ENCODE measurements around the gene WDR31.
"Not testable (repeated sequence)": the region's sequence is repeated elsewhere in the genome, so short reads cannot be mapped to it uniquely, and the experiment has no call there.

The WDR31 gene

DNA sequence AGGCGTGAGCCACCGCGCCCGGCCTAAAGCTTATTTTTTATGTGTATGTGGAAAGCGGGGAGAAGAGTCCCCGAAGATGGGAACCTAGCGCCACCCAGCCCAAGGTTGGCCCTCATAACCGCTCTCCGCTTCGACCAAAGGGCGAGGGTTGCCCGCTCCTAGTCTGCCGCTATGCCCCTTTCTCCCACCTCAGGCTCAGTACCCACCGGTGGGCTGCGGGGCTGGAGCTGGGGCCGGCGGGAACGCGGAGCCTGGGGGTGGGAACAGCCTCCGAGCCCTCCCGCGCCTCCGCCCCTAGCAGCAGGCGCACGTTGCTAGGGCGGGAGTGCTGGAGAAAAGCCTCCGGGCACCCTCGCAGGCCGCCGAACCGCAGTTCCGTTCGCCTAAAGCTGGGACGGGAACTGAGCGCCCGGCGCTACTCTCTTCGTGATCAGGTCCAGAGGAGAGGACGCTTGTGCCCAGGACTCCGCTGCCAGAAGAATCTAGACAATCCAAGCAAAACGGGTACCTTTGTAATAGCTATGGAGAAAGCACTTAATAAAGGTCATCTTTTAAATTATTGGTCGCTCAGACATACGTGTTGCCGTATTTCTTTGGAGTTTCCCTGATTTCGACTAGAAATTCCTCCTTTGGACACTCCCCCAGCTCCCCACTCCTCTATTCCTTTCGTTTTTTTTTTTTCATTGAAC lies at the start of gene WDR31:
TSS of gene WDR31 (minus strand) at position 265 of the 689 bp plus-strand sequence. CDS start 8,253 bp downstream, outside the sequence.
- peak; percentile 50 for DNase-seq (ENCODE audit: low read depth)

DNA sequence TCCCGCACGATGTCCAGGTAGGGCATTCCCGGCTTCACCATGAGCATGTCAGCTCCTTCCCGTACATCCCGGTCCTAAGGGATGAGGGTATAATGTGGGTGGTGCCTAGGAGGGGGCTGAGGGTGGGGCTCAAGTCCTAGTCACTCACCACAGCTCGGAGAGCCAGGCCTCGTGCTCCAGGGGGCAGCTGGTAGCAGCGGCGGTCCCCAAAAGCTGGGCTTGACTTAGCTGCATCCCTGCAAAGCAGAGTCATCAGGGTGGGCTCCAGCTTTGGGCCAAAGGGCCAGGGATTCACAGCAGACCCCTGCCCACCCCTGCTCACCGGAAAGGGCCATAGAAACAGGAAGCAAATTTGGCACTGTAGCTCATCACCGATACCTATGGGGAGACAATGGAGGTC lies 49.4 kb upstream of the WDR31 start:
- DNase-seq (ENCODE audit: low read depth): no peak

DNA sequence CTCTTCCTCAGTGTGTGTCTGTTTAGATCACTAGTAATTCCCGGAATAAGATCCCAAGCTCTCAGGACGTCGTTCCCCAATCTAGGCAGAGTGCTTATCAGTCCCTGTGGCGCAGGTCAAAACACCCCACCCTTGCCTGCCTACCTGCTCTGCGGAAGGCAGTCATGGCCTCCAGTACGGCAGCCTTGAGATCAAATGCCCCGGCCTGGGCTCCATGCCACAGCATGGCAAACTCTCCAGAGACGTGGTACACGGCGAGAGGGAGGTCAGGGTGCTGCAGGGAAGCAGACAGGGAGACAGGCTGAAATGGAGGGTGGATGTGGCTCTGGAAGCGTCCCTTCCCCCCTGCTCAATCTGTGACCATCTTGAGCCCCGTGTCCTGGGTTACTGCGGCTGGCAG lies 48.8 kb upstream of the WDR31 start:
- DNase-seq (ENCODE audit: low read depth): no peak

DNA sequence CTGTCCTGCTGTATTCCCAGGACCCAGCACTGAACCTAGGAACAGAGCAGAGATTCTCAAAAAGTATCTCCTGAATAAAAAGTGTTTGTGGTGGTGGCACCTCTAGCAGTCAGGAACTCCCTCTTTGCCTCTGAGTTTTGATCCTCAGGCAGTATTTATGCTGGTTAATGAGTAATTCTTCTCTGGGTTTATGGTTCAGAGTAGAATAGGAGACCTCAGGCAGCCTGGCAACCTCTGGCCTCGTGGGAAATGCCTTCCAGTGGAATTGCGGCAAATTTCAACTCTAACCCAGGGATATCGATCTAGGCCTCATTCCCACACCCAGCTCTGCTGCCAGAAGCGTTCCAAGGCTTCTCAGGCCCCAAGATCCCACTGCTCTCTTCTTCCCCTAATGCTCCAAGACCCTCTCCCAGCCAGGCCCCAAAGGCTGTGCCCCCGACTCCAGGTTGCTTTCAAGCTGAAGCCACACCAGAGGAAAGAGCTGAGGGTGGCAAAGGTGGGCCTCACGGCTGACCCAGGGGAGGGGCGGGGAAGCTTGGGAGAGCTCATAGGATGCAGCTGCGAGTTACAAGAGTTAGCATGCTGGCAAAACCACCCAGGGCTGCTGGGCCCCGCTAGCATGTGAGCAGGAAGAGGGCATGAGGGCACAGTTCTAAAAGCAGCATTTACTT lies 47.6 kb upstream of the WDR31 start:
- DNase-seq (ENCODE audit: low read depth): no peak

DNA sequence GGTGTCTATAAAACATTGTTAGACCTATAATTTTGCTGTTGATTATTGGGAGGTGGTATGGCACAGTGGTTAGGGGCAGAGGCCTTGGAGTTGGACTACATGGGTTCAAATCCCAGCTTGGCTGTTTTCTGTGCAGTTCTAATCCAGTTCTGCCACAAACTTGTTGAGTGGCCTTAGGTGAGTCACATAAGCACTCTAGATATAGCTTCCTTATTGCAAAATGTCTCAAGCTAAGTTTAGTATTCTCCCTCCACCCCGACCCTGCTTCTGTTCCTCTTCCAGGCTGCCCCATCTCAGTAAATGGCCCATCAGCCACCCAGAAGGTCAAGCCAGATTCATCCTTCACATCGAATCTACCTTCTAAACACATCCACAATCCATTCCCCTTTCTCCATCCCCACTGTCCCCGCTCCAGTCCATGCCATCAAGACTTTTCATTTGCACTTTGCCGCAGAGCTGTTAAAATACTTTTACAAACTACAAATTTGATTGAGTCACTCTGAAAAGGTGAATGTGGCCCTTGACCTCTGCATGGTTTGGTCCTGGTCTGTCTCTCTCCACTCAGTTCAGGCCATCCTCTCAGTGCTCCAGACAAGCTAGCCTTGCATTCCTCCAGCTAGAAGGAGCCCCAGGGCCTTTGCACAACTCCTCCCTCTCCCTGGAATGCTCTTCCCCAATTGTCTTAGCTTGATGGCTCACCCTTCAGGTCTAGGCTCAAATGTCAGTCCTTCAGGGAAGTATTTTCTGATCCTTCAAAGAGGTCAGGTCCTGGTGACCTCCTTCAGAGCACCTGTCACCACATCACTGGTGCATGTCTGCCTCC lies 46.7 kb upstream of the WDR31 start:
- no peak for DNase-seq (ENCODE audit: low read depth)

DNA sequence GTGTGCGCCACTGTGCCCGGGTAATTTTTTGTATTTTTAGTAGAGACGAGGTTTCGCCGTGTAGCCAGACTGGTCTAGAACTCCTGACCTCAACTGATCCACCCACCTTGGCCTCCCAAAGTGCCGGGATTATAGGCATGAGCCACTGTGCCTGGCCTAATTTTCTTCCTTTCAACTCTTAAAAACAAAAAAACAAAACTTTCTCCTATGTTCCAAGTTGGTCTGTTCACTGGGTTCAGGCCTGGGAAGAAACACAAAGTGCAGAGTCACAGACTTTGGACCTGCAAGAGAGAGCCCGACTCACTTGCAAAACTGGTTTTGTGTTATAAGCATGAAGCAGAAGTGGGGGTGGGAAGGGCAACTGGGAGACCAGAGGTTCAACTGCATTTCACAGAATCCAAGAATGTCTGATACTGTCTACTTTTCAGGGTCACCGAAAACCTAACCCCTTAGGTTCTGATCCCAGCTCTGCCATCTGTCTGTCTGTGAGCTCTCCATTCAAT lies 41.9 kb upstream of the WDR31 start:
- DNase-seq (ENCODE audit: low read depth): no peak

DNA sequence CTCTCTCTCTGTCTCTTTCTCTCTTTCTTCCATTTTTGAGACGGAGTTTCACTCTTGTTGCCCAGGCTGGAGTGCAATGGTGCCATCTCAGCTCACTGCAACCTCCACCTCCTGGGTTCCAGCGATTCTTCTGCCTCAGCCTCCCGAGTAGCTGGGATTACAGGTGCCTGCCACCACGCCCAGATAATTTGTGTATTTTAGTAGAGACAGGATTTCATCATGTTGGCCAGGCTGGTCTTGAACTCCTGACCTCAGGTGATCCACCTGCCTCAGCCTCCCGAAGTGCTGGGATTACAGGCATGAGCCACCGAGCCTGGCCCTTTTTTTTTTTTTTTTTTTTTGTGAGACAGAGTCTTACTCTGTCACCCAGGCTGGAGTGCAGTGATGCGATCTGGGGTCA lies 41.4 kb upstream of the WDR31 start:
- DNase-seq (ENCODE audit: low read depth): not testable (repeated sequence)

DNA sequence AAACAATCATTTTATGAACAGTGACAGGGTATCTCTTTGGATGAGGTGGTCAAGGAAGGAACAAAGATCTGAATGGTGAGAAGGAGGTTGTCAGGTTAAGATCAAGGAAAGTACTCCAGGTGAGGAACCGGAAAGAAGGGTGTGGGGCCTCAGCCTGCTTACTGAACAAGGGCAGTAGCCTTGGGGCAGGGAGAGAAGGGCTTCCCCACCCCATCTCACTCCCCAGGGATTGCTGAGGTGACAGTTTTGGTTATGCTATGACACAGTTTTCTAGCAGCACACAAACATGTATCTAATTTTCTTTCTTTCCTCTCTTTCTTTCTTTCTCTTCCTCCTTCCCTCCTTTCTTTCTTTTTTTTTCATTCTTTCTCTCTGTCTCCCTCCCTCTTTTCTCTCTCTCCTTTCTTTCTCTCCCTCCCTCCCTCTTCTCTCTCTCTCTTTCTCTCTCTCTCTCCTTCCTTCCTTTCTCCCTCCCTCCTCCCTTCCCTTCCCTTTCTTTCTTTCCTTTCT lies 40.8 kb upstream of the WDR31 start:
- no peak for DNase-seq (ENCODE audit: low read depth)

DNA sequence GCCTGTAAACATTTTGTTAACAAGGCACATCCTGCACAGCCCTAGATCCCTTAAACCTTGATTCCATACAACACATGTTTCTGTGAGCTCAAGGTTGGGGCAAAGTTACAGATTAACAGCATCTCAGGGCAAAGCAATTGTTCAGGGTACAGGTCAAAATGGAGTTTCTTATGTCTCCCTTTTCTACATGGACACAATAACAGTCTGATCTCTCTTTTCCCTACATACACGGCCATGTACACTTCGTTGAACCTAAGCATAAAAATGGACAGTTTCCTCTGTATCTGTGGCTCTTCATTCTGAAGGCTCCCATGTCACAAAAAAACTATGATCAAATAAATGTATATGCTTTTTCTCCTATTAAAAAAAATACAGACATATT lies 39.7 kb upstream of the WDR31 start:
- not testable (repeated sequence) for DNase-seq (ENCODE audit: low read depth)

DNA sequence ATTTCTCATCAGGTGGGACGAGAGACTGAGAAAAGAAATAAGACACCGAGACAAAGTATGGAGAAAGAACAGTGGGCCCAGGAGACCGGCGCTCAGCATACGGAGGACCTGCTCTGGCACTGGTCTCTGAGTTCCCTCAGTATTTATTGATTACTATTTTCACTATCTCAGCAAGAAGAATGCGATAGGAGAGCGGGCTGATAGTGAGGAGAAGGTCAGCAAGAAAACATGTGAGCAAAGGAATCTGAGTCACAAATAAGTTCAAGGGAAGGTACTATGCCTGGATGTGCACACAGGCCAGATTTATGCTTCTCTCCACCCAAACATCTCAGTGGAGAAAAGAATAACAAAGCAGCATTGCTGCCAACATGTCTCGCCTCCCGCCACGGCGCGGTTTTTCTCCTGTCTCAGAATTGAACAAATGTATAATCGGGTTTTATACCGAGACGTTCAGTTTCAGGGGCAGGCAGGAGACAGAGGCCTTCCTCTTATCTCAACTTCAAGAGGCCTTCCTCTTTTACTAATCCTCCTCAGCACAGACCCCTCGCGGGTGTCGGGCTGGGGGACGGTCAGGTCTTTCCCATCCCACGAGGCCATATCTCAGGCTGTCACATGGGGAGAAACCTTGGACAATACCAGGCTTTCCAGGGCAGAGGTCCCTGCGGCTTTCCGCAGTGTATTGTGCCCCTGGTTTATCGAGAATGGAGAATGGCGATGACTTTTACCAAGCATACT lies 39.2 kb upstream of the WDR31 start:
- not testable (repeated sequence) for DNase-seq (ENCODE audit: low read depth)

DNA sequence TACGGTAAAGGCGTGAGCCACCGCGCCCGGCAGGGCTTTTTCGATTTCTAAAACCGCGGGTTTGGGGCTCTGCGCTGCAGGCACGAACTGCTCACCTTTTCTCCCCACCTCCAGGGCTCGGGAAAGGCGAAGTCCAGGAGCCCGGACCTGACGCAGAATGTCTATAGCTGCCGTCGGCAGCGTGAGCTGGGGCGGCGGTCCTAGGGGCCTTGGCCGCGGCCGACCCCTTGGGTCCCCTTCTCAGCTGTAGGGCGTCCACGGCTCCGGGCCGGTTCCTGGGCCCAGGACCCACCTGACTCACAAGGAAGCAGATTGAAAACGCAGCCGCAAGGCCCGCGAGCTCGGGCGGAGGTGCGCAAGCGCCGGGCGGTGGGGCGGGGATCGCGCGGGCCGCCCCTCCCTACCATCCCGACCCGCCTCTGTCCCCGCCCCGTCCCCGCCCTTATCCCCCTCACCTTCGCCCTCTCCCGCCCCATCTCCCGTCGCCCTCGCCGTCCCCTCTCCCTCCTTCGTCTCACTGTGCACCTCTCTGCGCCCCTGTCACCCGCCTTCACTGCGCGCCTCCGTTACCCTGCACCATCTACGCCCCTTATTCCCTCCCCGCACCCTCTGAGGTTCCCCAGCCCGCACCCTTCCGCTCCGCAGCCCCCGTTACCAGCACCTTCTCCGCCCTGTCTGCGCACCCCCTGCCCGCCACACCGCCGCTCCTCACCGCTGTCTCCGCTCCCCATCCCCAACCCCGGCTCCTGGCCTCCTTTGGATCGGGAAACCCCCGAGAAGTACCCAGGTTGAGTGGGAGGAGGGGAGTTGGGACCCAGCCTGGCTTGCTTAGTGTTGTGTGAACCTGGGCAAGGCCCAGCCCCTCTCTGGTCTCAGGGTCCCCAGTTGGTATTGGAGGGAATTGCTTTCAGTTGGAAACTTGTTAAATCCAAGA lies 36.8 kb upstream of the WDR31 start, which contains the start of gene HDHD3:
TSS of gene HDHD3 (minus strand) at position 353 of the 934 bp plus-strand sequence. CDS start 2,632 bp downstream, outside the sequence.
- peak; percentile 64 for DNase-seq (ENCODE audit: low read depth)

DNA sequence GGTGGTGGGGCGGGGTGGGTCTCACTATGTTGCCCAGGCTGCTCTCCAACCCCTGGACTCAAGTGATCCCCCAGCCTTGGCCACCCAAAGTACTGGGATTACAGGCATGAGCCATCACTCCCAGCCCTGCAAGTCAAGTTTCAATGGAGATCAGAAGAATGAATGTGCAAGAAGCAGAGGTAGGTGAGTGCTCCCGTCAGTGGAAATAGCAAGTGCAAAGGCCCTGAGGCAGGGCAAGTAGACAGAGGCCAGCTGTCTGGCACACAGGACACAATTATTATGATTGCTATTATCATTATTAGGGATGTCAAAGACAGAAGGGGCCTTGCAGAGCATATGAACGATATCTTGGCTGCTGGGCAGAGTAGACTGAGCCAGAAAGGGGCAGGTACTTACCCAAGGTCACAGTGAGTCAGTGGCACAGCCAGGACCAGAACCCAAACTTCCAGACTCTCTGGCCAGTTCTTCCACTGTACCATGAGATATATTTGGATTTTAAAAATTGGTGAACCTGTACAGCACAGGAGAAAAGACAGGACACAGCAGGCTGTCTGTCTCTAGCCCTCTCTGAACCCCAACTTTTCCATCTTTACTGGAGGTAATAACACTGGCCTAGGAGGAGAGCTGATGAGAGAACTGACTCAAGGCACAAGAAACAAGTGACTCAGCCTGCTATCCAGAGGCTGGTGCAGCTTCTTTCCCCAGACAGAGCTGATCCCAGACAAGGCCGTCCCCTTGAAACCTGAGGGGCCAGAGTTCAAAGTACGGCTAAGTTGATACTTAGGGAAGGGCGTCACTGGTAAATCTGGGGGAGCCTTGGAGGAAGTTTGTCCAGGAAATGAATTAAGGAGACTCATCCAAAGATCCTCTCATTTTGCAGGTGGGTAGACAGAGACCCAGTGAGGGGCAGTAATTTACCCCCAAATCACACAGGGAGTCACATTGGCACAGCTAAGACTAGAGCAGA lies 35.3 kb upstream of the WDR31 start:
- no peak for DNase-seq (ENCODE audit: low read depth)

DNA sequence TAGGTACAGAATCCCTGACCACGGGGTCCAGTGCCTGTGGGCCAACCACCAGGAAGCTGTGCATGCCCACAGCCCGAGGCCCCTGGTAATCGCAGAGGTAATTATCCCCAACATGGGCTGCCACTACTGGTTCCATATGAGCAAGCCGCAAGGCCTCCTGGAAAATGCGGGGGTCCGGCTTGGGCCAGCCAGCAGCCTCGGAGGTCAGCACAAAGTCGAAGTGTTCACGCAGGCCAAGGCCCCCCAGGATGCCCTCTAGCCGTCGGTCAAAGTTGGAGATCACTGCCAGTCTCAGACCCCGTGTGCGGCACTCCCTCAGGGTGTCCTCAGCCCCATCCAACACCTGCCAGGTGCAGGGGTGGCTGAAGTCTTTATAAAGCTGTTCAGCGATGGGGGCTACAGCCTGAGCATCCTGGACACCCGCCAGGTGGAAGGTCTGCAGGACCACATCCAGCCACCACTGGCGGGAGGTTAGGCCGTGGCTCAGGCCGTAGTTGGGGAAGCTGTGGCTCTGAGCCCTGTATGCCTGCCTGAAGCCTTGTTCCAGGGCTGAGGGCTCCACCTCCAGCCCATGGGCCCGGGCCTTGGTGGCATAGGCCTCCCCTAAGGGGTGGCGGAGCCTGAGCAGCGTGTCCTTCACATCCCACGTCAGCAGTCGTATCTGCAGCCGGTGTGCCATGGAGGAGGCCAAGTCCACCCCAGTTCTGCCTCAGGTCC lies 33.8 kb upstream of the WDR31 start:
- DNase-seq (ENCODE audit: low read depth): no peak

DNA sequence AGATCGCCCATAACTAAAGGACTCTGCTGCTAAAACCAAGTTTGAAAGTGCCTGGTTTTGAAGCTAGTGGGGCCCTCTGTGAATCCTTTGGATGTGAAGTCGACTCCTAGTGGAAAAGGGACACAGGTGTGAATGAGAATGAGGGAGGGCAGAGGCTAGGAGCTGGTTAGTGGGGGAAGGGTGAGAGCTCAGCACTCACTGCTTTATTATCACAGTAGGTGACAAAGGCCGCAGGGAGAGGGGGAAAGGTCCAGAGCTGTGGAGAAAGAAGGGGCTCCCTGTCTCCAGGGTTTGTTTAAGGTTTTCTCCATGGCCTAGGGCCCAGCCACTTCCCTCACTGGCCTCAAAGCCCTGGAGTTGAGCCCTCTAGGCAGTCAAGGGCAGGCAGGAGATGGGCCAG lies 33.2 kb upstream of the WDR31 start:
- no peak for DNase-seq (ENCODE audit: low read depth)

DNA sequence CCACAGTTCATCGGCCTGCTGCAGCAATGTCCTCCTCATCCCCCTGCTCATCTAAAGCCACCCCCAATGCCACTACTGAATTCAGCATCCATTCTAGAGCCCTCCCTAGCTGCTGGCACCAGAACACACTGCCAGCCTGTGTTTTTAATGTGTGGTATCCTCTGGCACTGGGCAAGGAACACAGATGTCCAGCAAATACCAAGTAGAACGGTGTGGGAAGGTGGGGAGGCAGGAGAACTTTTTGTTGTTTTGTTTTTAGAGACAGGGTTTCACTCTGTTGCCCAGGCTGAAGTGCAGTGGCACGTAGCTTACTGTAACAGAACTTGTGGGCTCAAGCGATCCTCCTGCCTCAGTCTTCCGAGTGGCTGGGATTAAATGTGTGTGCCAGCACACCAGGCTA lies 32.0 kb upstream of the WDR31 start:
- DNase-seq (ENCODE audit: low read depth): no peak

DNA sequence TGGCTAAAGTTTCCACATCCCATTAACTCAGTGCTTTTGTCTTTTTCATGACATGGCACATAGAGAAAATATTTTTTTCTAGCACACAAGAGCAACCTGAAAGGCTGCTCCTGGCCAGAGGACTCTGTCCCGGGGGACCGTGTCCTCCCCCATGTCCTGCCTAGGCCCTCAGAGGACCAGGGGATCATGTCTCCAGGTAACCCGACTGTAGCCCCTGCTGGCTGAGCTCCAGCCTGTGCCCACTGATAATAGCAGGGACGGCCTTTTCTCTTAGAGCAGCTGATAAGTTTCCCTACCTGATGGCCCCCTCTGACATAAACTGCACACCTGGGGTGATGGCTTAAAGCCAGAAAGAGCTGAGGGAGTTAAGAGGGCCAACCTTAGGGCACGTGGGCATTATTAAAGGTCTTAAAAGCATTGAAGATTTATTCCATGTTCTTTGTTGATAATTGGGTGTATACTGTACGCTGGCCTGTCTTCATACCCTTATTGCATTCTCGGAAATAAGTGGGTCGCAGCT lies 30.8 kb upstream of the WDR31 start:
- no peak for DNase-seq (ENCODE audit: low read depth)

DNA sequence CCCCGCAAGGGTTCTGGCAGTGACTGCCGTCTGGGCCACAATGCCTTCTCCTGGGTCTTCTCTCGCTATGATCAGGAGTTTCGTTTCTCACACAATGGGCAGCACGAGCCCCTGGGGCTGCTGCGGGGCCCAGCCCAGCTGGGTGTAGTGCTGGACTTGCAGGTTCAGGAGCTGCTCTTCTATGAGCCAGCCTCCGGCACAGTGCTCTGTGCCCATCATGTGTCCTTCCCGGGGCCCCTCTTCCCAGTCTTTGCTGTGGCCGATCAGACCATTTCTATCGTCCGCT lies 29.7 kb upstream of the WDR31 start:
- no peak for DNase-seq (ENCODE audit: low read depth)

DNA sequence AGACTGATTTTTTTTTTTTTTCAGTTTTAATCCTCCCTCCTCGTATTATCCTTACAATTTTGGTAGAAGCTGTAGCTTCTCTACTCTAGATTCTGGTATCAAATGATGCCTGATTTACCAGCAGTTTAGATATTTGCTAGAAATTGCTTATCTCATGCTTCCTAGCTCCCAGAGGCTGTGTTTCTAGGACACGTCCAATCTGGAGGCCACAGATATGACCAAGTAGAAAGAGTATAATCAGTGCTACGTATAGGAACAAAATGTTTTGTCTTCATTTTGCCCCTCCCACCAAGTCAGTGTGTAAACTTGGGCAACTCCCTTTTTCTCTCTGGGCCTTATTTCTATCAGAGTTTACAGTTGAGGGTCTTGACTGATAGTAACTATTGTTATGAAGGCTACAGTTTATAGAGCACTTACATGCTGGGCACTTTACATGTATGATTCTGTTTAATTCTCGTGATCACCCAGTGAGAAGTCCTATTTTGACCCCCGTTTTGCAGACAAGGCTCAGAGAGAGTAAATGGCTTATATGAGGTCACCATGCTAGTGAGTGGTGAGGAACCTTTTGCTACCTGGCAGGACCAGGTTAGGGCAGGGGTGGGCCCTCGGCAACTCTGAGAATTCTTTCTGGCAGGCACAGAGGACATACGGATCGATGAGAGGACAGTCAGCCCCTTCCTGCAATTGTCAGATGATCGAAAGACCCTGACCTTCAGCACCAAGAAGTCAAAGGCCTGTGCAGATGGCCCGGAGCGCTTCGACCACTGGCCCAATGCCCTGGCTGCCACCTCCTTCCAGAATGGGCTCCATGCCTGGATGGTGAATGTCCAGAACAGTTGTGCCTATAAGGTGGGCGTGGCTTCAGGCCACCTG lies 29.1 kb upstream of the WDR31 start:
- no peak for DNase-seq (ENCODE audit: low read depth)
